ENCODE results near the gene CNKSR3.
"Not testable (repeated sequence)": the region's sequence is repeated elsewhere in the genome, so short reads cannot be mapped to it uniquely, and the experiment has no call there.

The CNKSR3 gene

DNA sequence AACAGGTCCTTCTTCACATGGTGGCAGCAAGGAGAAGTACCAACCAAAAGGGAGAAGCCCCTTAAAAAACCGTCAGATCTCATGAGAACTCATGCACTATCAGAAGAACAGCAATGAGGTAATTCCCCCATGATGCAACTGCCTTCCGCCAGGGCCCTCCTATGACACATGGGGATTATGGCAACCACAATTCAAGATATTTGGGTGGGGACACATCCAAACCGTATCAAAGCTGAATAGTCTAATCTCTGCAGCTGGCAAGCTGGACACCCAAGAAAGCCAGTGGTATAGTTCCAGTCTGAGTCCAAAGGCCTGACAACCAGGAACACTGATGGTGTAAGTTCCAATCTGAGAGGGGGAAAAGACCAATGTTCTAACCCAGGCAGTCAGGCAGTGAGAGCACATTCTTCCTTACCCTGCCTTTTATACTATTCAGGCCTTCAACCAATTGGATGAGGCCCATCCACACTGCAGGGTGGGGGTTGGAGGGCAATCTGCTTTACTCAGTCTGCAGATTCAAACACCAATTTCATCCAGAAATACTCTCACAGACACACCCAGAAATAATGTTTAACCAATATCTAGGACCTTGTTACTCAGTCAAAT lies 17.9 kb upstream of the CNKSR3 start:
- DNase-seq (ENCODE audit: low read depth), result no peak

DNA sequence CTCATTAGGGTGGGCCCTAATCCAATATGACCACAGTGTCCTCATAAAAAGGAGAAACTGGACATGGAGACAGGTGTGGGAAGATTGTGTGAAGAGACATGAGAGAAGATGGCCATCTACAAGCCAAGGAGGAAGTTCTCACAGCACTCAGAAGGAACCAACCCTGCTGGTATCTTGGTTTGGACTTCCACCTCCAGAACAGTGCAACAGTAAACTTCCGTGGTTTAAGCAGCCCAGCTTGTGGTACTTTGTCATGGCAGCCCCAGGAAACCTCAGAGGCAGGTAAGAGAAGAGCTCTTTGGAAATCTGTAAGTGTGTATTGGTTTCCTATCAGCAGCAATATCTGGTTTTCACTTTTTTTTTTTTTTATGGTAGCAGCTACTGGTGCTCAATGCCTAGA lies 16.5 kb upstream of the CNKSR3 start:
- no peak for DNase-seq (ENCODE audit: low read depth)

DNA sequence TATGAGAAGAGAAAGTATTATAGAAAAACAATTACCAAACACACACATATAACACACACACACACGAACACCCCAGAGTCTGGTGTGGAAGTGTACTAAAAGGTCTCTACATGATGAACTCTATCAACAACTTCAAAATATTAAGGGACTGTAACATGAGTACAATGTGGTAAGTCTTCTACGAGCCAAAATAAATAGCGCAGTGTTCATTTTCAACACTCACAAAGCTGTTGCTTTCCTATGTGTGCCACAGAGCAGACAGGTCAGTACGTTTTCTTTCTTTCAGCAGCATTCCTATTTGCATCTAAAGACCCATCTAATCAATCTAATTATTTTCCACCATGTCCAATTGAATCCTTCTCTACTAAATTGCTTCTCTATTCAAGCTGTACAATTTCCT lies 12.1 kb upstream of the CNKSR3 start:
- DNase-seq (ENCODE audit: low read depth), result no peak

DNA sequence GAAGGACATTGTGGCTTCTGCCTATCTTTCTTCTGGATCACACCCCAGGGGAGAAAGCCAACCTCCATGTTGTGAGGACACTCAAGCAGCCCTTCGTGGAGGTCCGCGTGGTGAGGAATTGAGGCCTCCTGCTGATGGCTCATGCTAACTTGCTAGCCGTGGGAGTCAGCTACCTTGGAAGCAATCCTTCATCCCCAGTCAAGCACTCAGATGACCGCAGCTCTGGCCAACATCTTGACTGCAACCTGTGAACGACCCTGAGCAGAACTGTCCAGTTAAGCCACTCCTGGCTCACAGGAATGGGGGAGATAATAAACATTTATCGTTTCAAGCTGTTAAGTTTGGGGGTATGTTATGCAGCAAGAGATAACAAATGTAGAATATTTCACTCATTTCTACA lies 10.9 kb upstream of the CNKSR3 start:
- no peak for DNase-seq (ENCODE audit: low read depth)

DNA sequence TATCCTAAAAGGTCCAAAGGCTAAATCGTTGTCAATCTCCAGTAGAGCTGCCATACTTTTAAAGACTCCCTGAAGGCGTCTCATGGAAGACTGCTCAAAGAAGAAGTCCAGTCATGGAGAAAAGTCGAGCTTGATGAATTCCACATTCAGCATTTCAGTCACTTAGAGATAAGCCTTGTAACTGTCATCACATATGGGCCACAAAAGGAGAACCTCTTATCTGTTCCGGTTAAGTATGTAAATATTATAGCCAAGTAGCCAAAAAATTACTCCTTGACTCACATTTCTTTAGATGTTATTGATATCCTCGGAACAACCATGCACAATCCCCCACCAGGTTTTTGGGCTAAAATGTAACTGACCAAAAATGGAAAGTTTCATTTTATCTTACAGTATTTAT lies 9.8 kb upstream of the CNKSR3 start:
- no peak for DNase-seq (ENCODE audit: low read depth)

DNA sequence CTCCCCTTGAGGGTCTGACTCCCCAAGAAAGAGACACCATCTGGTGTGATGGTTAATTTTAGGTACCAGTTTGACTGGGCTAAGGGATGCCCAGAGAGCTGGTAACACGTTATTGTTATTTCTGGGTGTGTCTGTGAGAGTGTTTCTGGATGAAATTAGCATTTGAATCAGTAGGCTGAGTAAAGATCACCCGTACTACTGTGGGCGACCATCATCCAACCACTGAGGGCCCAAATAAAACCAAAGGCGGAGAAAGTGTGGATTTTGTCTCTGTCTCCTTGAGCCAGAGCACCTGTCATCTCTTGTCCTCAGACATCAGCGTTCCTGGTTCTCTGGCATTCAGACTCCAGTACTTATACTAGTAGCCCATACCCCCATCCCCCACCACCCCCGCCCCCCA lies 7.9 kb upstream of the CNKSR3 start:
- no peak for DNase-seq (ENCODE audit: low read depth)

DNA sequence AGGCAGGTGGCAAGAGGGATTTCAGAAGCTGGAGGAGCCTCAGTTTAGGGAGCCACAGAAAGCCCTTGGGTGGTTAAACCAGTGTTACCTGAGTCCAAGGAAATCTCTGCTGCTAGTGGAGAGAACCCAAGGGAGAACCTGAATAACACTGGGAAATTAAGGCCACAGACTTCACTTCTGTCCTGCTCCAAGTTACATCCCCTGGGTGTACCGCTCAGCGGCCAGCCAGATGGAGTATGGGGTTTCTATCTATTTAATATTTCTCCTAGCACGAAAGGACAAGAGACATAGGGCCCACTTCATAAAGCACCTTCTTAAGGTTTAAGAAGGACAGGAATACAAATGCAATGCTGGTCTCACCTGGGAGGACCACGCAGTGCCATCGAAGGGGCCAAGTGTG lies 5.8 kb upstream of the CNKSR3 start:
- DNase-seq (ENCODE audit: low read depth), result no peak

DNA sequence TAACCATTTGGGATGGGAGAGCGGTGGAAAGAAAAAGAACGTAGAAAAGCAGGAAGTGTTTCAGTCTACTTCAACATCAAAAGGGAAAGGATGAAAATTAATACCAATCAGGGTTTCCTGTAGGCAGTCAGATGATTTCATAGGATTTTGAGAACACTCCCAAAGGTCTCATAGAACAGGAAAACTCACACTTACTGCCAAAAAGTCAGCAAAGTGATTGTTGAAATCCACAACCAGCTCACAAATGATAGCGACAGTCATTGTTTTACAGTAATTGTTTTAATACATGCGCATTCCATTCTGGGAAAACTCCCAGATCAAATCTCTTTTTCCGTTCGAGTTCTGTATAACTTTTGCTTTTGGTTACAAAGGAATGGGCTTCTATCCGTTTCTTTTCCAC lies 5.3 kb upstream of the CNKSR3 start:
- no peak for DNase-seq (ENCODE audit: low read depth)

DNA sequence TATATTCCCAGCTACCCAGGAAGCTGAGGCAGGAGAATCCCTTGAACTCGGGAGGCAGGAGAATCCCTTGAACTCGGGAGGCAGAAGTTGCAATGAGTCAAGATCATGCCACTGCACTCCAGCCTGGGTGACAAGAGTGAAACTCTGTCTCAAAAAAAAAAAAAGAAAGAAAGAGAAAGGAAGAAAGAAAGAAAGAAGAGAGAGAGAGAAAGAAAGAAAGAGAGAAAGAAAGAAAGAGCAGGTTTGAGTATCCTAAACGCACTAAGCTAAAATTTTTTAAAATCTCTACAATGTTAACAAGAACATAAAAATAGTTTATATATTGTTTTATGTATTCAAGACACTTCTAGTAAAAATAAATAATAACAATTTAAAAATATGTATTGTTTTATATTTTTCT lies 4.6 kb upstream of the CNKSR3 start:
- DNase-seq (ENCODE audit: low read depth), result not testable (repeated sequence)

DNA sequence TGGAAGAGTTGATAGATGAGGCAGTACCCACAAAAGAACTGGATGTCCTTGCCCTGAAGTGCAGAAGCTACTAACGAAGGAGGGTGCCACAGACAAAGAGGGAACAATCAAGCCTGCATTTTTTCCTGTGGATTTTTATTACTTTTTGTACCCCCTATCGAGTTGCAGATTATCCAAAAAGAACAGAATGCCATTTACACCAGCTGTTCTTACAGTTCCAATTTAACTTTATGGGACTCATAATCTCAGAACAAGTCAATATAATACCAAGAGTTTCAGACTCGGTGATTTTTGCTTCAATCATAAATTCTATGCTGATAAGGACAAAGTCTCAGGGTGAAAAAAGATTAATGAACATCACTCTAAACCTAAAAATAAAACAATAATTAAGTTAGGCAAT lies 4.0 kb upstream of the CNKSR3 start:
- no peak for DNase-seq (ENCODE audit: low read depth)

DNA sequence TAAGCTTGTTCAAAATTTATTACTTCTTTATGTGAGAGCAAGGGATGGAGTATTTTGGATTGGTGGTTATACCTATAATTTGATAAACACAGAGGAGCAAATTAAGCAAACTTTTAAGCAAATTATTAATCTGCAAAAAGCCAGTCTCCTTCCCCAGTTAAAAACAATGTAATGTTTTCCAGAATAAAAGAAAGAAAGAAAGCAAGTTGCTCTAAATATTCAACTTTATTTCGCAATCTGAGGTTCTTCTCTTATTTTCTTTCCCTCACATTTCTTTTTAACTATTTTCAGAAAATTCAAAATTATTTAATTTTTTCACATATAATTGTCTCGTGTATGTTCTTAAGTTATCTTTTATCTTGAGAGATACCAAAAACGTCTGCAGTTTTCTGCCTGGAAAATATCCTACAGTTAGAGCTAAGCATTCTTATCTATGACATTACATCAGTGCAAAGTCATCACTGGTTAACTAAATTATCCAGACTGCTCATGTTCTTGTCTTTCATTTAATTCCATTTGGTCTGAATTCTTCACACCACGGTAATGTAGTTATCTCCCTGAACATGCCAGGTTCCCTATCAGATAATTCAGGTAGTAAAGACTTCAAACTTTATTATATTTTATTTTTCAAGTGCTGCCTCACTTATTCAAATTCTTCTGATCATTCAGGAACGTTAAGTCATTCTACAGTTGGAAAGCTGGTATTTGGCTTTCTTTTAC lies 3.3 kb upstream of the CNKSR3 start:
- DNase-seq (ENCODE audit: low read depth), result no peak

DNA sequence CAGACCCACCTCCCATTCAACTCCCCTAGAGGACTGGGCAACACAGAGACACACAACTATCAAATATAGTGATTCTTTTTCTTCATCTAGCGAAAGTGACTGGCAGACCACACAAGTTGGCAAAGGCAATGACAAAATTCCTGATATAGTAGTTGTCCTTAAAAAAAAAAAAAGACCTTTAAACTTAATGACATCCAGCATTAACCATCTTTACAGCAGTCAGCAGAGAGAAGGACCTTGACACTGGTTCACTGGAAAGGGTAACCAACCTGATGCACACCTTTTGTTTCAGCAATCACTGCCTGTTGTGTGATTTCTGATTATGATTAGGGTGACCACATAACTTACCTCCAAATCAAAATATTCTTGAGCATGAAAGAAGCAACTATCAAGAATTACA lies 1.7 kb upstream of the CNKSR3 start:
- no peak for DNase-seq (ENCODE audit: low read depth)

DNA sequence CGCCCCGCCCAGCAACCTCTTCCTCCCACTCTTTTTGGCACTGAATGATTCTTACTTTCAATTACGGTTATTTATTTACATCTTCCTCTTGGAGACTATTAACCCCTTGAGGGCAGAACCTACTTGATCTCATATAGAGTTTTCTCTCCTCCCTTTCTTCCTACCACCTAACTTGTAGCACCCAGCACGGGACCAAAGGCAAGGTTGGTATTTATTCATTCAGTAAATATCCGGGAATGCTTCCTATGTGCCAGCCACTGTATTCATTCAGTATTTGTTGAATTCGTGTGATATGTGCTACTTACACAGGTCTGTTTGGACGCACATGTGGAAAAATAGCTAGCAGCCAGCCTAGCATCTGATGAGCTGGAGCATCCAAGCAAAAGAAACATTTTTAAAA lies 1.3 kb upstream of the CNKSR3 start:
- DNase-seq (ENCODE audit: low read depth), result peak; percentile 33

DNA sequence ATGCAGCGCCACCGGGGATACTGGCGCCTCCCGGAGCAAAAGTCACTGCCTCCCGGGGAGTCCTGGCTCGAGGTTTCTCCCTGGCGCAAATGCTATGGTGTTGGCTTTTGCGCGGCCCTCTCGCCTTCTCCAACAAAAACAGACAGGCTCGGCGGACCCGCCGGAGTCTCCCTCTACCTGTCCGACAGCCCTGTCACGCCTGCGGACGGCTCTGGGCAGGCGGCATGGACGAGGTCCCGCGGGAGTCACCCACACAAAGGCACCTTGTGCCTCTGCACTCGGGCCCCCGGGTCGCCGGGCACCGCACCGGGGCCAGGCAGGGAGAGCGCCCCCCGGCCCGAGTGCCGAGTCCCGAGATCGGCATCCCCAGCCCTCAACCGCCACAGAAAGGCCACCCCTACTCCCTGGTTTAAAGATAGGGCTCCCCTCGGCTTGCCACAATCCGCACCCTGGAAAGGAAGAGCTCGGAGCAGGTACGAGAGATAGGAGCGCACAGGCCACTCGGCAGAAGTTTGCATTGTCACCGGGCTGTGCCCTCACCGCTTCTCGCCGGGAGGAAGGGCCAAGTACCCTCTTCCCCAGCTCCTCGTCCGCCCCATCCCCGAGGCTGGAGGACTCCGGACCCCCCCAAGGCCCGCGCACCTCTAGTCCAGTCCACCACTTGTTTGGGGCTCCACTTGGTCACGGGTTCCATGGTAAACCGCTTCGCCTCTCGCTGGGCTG lies 903 bp downstream of the CNKSR3 start:
- peak; percentile 58 for DNase-seq (ENCODE audit: low read depth)

DNA sequence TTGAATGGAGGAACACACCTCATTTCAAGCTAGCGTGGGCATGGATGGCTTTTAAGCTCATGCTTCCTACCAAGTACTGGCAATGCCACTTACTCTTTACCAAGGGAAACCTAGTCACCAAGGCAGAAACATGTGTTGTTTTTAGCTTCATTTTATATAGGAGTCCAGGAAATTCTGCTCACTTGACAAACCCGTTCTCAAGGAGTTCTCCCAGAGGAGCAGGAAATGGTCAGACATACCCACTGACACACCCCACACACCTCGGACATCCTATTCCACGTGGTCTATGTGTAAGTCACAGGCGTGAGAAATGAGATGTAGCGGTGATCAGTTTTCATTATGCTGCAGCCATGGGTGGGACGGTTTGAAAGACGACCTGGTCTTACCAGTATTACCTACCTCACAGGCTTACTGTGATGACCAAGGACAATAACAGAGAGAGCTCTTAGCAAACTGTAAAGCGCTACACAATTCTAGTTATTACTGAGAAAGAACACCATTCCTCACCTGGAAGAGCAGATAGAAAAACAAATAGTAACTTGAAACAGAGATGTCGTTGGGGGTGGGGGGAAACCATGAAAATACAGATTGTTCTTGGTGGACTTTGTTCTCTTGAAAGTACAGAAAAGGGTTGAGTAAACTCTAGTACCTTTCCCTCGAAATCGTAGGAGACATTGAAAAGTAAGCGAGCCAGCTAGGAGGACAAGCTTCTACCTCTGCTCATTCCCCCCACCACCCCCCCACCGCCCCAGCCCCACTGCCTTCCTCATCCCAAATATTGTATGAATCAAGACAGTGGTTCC lies 1.7 kb downstream of the CNKSR3 start:
- peak; percentile 56 for DNase-seq (ENCODE audit: low read depth)

DNA sequence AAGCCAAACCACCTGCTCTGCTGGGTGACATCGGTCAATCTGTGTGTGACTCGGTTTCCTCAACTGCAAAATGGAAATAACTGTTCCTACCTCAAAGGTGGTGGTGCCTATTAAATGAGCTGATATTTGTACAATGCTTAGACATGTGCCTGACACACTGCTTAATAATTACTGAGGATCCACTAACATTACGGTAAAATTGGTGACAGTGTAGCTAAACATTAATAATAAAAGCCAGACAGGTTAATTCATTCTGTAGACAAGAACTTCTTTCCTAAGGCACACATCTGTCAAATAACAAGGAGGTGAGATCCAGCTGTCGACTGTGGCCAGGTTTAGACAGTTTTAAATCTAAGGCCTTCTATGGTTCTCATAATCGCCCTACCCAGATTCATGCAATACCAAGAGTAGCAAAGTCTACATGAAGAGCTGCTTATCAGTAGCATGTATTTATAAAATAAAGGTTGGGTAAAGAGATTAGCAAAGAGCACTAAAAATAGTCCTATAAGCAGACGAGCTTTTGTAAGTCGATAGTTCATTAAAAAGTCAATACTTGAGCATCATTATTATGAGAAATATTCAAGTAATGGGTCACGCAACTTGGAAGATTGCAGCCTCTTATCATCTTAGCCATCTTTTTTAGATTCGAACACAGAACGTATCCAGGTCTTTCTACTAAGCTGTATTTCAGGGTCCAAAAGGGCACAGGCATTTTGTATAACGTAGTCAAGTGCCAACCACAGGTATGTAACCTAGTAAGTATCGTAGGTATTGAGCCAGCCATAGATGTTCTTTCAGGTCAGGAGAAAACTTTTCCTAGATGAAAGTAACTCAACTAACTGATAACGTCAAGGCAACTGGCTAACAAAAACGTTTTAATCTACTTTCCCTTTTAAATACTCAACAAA lies 3.2 kb downstream of the CNKSR3 start:
- DNase-seq (ENCODE audit: low read depth), result no peak

DNA sequence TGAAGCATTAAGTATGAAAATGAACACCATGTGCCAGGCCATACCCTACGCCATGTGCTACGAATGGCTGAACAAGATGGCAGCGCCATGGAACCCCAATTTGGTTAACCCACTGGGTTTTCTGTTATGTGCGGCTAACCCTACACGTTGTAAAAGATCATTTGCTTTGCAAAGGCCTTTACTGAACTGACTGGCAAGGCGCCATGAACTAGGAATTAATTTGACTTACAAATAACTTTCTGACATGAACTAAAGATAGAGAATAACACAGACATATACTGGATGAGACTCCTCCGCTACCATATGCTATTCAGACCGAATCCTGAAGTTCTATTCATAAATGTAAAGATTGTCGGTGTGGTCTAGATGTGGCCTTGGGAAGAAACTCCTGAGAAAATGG lies 3.9 kb downstream of the CNKSR3 start:
- DNase-seq (ENCODE audit: low read depth), result no peak

DNA sequence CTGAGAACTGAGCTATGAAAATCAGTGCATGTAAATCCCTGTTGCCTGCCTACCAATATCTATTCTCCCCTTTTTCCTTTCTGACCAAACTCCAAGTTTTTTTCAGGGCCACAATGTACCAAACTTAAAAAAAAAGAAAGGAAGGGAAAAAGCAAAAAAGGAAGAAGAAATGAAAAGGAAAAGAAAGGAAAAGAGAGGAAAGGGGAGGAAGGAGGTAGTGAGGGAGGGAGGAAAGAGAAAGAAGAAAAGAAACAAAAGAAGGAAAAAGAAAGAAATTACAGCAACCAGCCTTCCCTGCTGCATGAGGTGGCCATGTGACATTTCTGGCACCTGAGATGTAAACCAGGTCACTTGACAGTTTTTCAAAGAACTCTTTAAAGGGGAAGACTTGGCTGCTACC lies 4.4 kb downstream of the CNKSR3 start:
- DNase-seq (ENCODE audit: low read depth), result no peak

DNA sequence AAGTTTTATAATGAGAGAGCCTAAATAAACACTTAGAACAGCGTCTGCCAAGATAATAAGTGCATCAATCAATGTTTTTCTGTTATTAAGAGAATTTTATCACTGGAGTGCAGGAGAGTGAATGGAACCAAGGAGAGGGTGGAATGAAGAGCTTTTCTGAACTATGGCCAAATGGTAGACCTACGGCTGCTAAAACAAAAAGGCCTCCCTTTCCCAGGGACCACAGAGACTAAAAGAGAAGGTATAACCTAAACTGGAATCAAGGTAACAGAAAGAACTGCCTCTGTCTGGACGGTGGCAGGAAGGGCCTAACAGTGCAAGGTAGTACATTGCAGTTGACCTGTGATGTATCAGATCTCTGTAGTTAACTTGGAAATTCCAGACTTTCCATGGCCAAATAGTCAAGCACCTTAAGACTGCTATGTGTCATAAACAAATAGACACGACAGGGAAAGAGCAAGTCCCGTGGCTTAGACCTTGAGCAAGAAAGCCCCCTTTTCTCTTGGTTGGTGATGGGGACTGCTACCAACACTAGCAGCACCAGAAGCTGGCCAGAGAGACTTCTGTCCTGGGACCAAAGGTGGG lies 5.5 kb downstream of the CNKSR3 start:
- DNase-seq (ENCODE audit: low read depth), result no peak

DNA sequence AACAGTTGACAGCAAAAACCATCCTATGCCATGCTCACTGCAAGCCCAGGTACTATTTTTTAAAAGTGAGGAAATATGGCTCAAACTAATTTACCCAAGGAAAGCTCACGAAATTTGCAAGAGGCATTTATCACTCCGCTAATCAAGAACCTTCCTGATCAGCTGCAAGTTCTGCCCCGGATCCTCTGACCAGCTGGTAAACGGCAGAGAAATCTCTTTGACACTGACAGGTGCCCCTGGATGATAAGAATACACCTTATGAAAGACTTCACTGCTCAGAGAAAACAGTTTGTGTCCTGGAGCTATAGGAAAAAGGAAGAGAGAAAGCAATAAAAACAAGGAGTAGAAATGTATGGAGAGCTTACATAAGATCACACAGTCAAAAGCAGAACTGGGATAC lies 6.4 kb downstream of the CNKSR3 start:
- no peak for DNase-seq (ENCODE audit: low read depth)

DNA sequence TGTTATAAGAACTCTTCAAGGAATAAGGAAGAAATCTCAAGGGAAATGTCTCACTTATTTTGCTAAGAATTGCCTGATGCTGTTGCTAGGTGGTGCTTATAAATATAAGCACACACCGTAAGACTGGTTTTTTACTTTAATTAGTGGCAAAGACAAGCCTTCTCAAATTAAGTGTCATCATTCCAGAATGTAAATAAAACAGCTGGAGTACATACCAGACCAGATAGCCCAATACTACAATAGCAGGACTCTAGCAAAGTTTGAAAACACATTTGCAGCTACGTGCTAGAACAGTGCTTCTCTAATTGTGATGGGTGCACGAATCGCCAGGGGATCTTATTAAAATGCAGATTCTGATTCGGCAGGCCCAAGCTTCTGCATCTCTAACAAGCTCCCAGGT lies 6.8 kb downstream of the CNKSR3 start:
- no peak for DNase-seq (ENCODE audit: low read depth)

Data from ELR (cell line).